ENCODE data around the gene ELFN1. TPM values are rescaled to one million over a fixed set of nuclear protein-coding genes. Genes with fewer than 3 reads are reported as not detected.

Gene ELFN1
- total and polyA plus RNA-seq, 2 donors (not counting 3 experiments of a cell fraction or from before 2014, with no cell fraction given), result 0.37 to 1.0 TPM

DNA sequence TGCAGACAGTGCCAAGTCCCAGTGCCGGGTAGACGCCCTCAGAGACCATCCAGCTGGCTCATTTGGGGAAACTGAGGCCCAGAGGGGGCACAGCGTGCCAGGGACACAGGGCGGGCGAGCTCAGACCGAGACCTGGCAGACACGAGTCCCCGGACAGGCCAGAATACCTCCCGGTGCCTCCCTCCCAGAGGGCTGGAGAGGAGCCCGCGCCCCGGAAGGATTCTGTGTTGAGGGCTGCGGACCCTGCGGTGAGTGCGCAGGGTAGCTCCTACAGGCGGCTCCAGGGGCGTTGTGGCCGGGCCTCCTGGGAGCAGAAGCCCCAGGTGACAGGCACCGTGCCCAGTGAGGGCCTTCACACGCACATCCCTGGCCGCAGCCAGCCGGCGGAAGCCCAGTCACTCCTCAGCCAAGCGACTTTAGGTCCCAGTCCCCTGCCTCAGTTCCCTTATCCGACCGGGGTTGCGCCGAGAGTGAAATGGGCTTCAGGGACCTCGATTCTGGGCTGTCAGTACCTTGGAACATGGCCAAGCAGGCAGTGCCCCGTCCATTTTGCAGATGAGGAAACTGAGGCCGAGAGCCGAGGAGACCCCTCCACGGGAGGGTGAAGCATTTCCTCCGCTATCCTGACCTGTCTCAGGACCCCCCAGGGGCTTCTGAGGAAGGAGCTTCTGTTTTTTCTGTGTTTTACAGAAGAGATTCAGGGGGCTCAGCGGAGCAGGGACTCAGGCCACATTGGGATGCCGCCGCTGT lies 73.6 kb downstream of the ELFN1 start:
- POLR2A ChIA-PET, result no interaction called here
- Histone ChIP-seq H3K9ac (replicated peaks; ENCODE audit: extremely low read depth, insufficient read depth, low read length) (no peak overlapping the region), H3K27ac (ENCODE audit: insufficient read depth, low read depth, low read length) (no peak overlapping the region)

More for the DNA sequence above, 73.6 kb downstream of the ELFN1 start:
- Histone ChIP-seq H3K4me1 (ENCODE audit: control insufficient read depth, extremely low read depth, insufficient read depth, low read length) (peaks cover 15% of the 10 kb centered on the region), H2AFZ (ENCODE audit: low read depth, low read length) (no peak overlapping the region), H4K20me1 (replicated peaks; ENCODE audit: control insufficient read depth, extremely low read depth, insufficient read depth, low read length) (no peaks in the 10 kb centered on the region), H3K9me1 (replicated peaks; ENCODE audit: control insufficient read depth, extremely low read depth, insufficient read depth, low read length) (no peaks in the 10 kb centered on the region), H3K36me3 (ENCODE audit: control insufficient read depth in 2 of 2, extremely low read depth in 1 of 2, insufficient read depth in 2 of 2, low read length in 2 of 2) (no peaks in the 10 kb centered on the region), H3K27me3 (ENCODE audit: control insufficient read depth in 2 of 2, insufficient read depth in 2 of 2, low read length in 2 of 2) (no peaks in the 10 kb centered on the region), H3K4me3 (replicated peaks in 1 of 3; ENCODE audit: insufficient read depth in 1 of 3, low read depth in 1 of 3, low read length in 3 of 3) (no peak overlapping the region), H3K4me2 (ENCODE audit: insufficient read depth, low read length) (no peak overlapping the region), H3K79me2 (ENCODE audit: control insufficient read depth, insufficient read depth, low read length) (no peaks in the 10 kb centered on the region), H3K9me3 (replicated peaks; ENCODE audit: control insufficient read depth, insufficient read depth, low read length) (no peaks in the 10 kb centered on the region)
- TF ChIP-seq MYC (IDR thresholded peaks at IDR 0.05; ENCODE audit: low read depth, low read length) (no peak), POLR2AphosphoS5 (IDR thresholded peaks at IDR 0.05; ENCODE audit: insufficient read depth, low read depth, low read length) (no peak), GATA2 (IDR thresholded peaks at IDR 0.05; ENCODE audit: insufficient read depth, insufficient read length, low read depth, low read length) (no peak), FOS (IDR thresholded peaks at IDR 0.05; ENCODE audit: borderline replicate concordance, insufficient read depth, low read length) (no peak), POLR2A (IDR thresholded peaks at IDR 0.05; ENCODE audit: low read depth, low read length) (no peak), EZH2 (IDR thresholded peaks at IDR 0.05; ENCODE audit: borderline replicate concordance, low read depth, low read length, severe bottlenecking) (no peak), JUN (IDR thresholded peaks at IDR 0.05; ENCODE audit: borderline replicate concordance, insufficient read depth, insufficient read length, low read depth) (no peak)
- TF ChIP-seq, protein P1, sequence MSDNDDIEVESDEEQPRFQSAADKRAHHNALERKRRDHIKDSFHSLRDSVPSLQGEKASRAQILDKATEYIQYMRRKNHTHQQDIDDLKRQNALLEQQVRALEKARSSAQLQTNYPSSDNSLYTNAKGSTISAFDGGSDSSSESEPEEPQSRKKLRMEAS (IDR thresholded peaks at IDR 0.05; ENCODE audit: insufficient read depth, insufficient read length), result no peak
- TF ChIP-seq, protein P2, sequence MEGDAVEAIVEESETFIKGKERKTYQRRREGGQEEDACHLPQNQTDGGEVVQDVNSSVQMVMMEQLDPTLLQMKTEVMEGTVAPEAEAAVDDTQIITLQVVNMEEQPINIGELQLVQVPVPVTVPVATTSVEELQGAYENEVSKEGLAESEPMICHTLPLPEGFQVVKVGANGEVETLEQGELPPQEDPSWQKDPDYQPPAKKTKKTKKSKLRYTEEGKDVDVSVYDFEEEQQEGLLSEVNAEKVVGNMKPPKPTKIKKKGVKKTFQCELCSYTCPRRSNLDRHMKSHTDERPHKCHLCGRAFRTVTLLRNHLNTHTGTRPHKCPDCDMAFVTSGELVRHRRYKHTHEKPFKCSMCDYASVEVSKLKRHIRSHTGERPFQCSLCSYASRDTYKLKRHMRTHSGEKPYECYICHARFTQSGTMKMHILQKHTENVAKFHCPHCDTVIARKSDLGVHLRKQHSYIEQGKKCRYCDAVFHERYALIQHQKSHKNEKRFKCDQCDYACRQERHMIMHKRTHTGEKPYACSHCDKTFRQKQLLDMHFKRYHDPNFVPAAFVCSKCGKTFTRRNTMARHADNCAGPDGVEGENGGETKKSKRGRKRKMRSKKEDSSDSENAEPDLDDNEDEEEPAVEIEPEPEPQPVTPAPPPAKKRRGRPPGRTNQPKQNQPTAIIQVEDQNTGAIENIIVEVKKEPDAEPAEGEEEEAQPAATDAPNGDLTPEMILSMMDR (IDR thresholded peaks at IDR 0.05; ENCODE audit: extremely low read depth in 1 of 2, insufficient read depth in 1 of 2, low read depth in 1 of 2, low read length in 2 of 2), result no peak
- no peak for FAIRE-seq
- dilution Hi-C loops (cut with MboI; ENCODE audit: extremely low pct_ligation_motif_present, low sequenced_read_pairs) (no loop called here), intact Hi-C loops (cut with micrococcal nuclease) (no loop called here)
- DNase-seq (ENCODE audit: low read depth, low spot score), result no peak
- CTCF ChIA-PET, result no interaction called here
- no TSS peak for BruUV-seq (replicated peaks)

Data from endothelial cell of umbilical vein (primary cell).